ENCODE results near the gene SIGLEC1. TPM values are rescaled to one million over a fixed set of nuclear protein-coding genes. Genes with fewer than 3 reads are reported as not detected.

The SIGLEC1 gene
- total and polyA plus RNA-seq, 2 donors (not counting 1 experiment from before 2014, with no cell fraction given): 0.06 to 0.15 TPM

GRCh38 chr20:3691306-3691705 is 21.1 kb downstream of the SIGLEC1 start:
- no peak overlapping the region for H3K27ac ChIP-seq (ENCODE audit: low read length in 2 of 2)
- no peaks in the 10 kb centered on the region for H3K9me3 Mint-ChIP-seq (ENCODE audit: insufficient read depth)
- H3K36me3 ChIP-seq (replicated peaks in 1 of 2; ENCODE audit: control extremely low read depth in 1 of 2, control insufficient read depth in 1 of 2, extremely low read depth in 1 of 2, insufficient read depth in 2 of 2, low read length in 1 of 2): no peaks in the 10 kb centered on the region
- POLR2A ChIA-PET: no interaction called here
- no peak overlapping the region for H3K4me3 Mint-ChIP-seq
- no peaks in the 10 kb centered on the region for H3K4me1 Mint-ChIP-seq
- intact Hi-C loops (cut with micrococcal nuclease): no loop called here
- peaks cover 0 to 3% (median 0%) of the 10 kb centered on the region in 4 experiments for H3K27me3 ChIP-seq (replicated peaks in 1 of 4; ENCODE audit: control extremely low read depth in 1 of 4, control insufficient read depth in 3 of 4, insufficient read depth in 4 of 4, low read length in 3 of 4)
- no peak overlapping the region for H2AFZ ChIP-seq (ENCODE audit: insufficient read depth, low read depth, low read length, poor library complexity, severe bottlenecking)
- peaks cover 0 to 8% (median 0%) of the 10 kb centered on the region in 3 donors for H3K9me3 ChIP-seq (ENCODE audit: control extremely low read depth in 1 of 3, control insufficient read depth in 2 of 3, insufficient read depth in 1 of 3, low read length in 2 of 3)
- no peak overlapping the region for H3K4me3 ChIP-seq (ENCODE audit: control extremely low read depth in 1 of 5, extremely low read depth in 1 of 5, insufficient read depth in 1 of 5, low read depth in 2 of 5, low read length in 4 of 5)
- no peak overlapping the region for H3K27ac Mint-ChIP-seq
- CTCF ChIA-PET: interaction anchor here (0.7 kb wide), 1 partner anchor 974 kb away, joined by 4 read pairs; no protein-coding TSS in a partner anchor
- no peaks in the 10 kb centered on the region for H3K4me1 ChIP-seq (ENCODE audit: control insufficient read depth in 2 of 2, insufficient read depth in 2 of 2, low read length in 2 of 2)
- no peak for ATAC-seq (ENCODE audit: low read depth)
- H4K20me1 ChIP-seq (ENCODE audit: control insufficient read depth, insufficient read depth, low read length, poor library complexity, severe bottlenecking): no peaks in the 10 kb centered on the region
- no peak overlapping the region for H3K9ac ChIP-seq (ENCODE audit: low read length)
- no peak overlapping the region for H3K4me2 ChIP-seq (replicated peaks; ENCODE audit: low read depth, low read length, poor library complexity, severe bottlenecking)
- 95% methylated on average over 16 of the region's 16 CpGs for WGBS (ENCODE audit: insufficient coverage)
- TF ChIP-seq EZH2 (IDR thresholded peaks at IDR 0.05; ENCODE audit: borderline replicate concordance, insufficient read depth, low read depth, low read length, poor library complexity, severe bottlenecking): no peak
- TF ChIP-seq CTCF (IDR thresholded peaks at IDR 0.05): no peak
- no peak for DNase-seq
- peaks cover 9% of the 10 kb centered on the region for H3K27me3 Mint-ChIP-seq
- no peaks in the 10 kb centered on the region for H3K79me2 ChIP-seq (ENCODE audit: control insufficient read depth, insufficient read depth, low read length)

GRCh38 chr20:3690413-3690812 is 22.0 kb downstream of the SIGLEC1 start:
- no peak for ATAC-seq (ENCODE audit: low read depth)
- WGBS (ENCODE audit: insufficient coverage): 100% methylated on average over 1 of the region's 3 CpGs
- intact Hi-C loops (cut with micrococcal nuclease): no loop called here
- H3K4me1 ChIP-seq (ENCODE audit: control insufficient read depth in 2 of 2, insufficient read depth in 2 of 2, low read length in 2 of 2): no peaks in the 10 kb centered on the region
- H3K27me3 ChIP-seq (replicated peaks in 1 of 4; ENCODE audit: control extremely low read depth in 1 of 4, control insufficient read depth in 3 of 4, insufficient read depth in 4 of 4, low read length in 3 of 4): peaks cover 0 to 5% (median 0%) of the 10 kb centered on the region in 4 experiments
- no peak overlapping the region for H3K9ac ChIP-seq (ENCODE audit: low read length)
- TF ChIP-seq EZH2 (IDR thresholded peaks at IDR 0.05; ENCODE audit: borderline replicate concordance, insufficient read depth, low read depth, low read length, poor library complexity, severe bottlenecking) (no peak), CTCF (IDR thresholded peaks at IDR 0.05) (no peak)
- Mint-ChIP-seq H3K9me3 (ENCODE audit: insufficient read depth) (no peaks in the 10 kb centered on the region), H3K4me3 (no peak overlapping the region), H3K4me1 (no peaks in the 10 kb centered on the region), H3K27me3 (peaks cover 9% of the 10 kb centered on the region), H3K27ac (no peak overlapping the region)
- CTCF ChIA-PET: interaction anchor here (0.6 to 0.7 kb wide), 2 partner anchors 27 to 975 kb away, joined by 3 to 4 read pairs; no protein-coding TSS in a partner anchor
- no peak overlapping the region for H3K27ac ChIP-seq (ENCODE audit: low read length in 2 of 2)
- no peaks in the 10 kb centered on the region for H4K20me1 ChIP-seq (ENCODE audit: control insufficient read depth, insufficient read depth, low read length, poor library complexity, severe bottlenecking)
- no peak for DNase-seq
- peaks cover 0 to 6% (median 0%) of the 10 kb centered on the region in 3 donors for H3K9me3 ChIP-seq (ENCODE audit: control extremely low read depth in 1 of 3, control insufficient read depth in 2 of 3, insufficient read depth in 1 of 3, low read length in 2 of 3)
- H3K4me2 ChIP-seq (replicated peaks; ENCODE audit: low read depth, low read length, poor library complexity, severe bottlenecking): no peak overlapping the region
- no peaks in the 10 kb centered on the region for H3K79me2 ChIP-seq (ENCODE audit: control insufficient read depth, insufficient read depth, low read length)
- POLR2A ChIA-PET: no interaction called here
- no peak overlapping the region for H2AFZ ChIP-seq (ENCODE audit: insufficient read depth, low read depth, low read length, poor library complexity, severe bottlenecking)
- H3K4me3 ChIP-seq (ENCODE audit: control extremely low read depth in 1 of 5, extremely low read depth in 1 of 5, insufficient read depth in 1 of 5, low read depth in 2 of 5, low read length in 4 of 5): no peak overlapping the region
- no peaks in the 10 kb centered on the region for H3K36me3 ChIP-seq (replicated peaks in 1 of 2; ENCODE audit: control extremely low read depth in 1 of 2, control insufficient read depth in 1 of 2, extremely low read depth in 1 of 2, insufficient read depth in 2 of 2, low read length in 1 of 2)

All from B cell (primary cell).